ENCODE data around the gene HFM1.
"Not testable (repeated sequence)": the region's sequence is repeated elsewhere in the genome, so short reads cannot be mapped to it uniquely, and the experiment has no call there.

HFM1 gene

GRCh38 chr1:91404151-91405012 is at the start of gene HFM1:
Gene HFM1, minus strand, starts transcription at chr1:91404837. Its CDS starts 3,755 bp downstream, at chr1:91401082.
- peak within 1 kb of the TSS; percentile 43 to 75 for H3K4me3 ChIP-seq (ENCODE audit: low read length in 2 of 2)
- H3K4me1 ChIP-seq (ENCODE audit: control insufficient read depth in 2 of 2, insufficient read depth in 2 of 2, low read length in 2 of 2) = peaks cover 2% of the 10 kb centered on the region in 2 donors
- H3K9me3 ChIP-seq (ENCODE audit: control insufficient read depth in 2 of 2, low read length in 2 of 2) = no peaks in the 10 kb centered on the region
- H3K27me3 ChIP-seq (ENCODE audit: control insufficient read depth in 2 of 2, insufficient read depth in 2 of 2, low read length in 2 of 2) = peaks cover 0 to 4% of the 10 kb centered on the region in 2 donors
- H3K36me3 ChIP-seq (ENCODE audit: control insufficient read depth in 2 of 2, insufficient read depth in 2 of 2, low read length in 2 of 2) = no peaks in the 10 kb centered on the region
- H3K9ac ChIP-seq (ENCODE audit: low read depth in 1 of 2, low read length in 2 of 2) = peak within 1 kb of the TSS; percentile 38 to 66
- peak within 1 kb of the TSS; percentile 55 to 57 for H3K27ac ChIP-seq (ENCODE audit: low read depth in 2 of 2, low read length in 2 of 2)

DNA sequence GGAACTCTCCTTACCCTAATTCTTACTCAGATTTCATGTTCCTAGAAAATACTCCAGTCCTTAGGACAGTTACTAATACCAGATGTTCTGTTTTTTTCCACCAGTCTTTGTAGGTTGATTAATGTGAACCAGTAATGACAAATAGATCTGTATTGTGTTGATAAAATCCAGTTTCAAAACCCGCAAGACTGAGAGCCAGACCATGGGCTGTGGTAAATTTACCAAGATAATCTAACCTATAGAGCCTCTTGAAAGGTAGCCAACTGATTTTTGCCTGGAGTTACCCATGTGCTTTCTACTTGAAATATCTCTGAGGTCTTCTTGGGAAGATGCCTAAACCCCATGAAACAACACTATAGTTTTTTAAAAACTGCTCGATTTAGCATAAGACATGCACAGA is 49.5 kb upstream of the HFM1 start:
- H3K27ac ChIP-seq (ENCODE audit: low read depth in 2 of 2, low read length in 2 of 2) = no peak overlapping the region
- no peak overlapping the region for H3K4me3 ChIP-seq (ENCODE audit: low read length in 2 of 2)
- H3K36me3 ChIP-seq (ENCODE audit: control insufficient read depth in 2 of 2, insufficient read depth in 2 of 2, low read length in 2 of 2) = no peaks in the 10 kb centered on the region
- no peak overlapping the region for H3K9ac ChIP-seq (ENCODE audit: low read depth in 1 of 2, low read length in 2 of 2)
- H3K27me3 ChIP-seq (ENCODE audit: control insufficient read depth in 2 of 2, insufficient read depth in 2 of 2, low read length in 2 of 2) = no peaks in the 10 kb centered on the region
- no peaks in the 10 kb centered on the region for H3K4me1 ChIP-seq (ENCODE audit: control insufficient read depth in 2 of 2, insufficient read depth in 2 of 2, low read length in 2 of 2)
- no peaks in the 10 kb centered on the region for H3K9me3 ChIP-seq (ENCODE audit: control insufficient read depth in 2 of 2, low read length in 2 of 2)

DNA sequence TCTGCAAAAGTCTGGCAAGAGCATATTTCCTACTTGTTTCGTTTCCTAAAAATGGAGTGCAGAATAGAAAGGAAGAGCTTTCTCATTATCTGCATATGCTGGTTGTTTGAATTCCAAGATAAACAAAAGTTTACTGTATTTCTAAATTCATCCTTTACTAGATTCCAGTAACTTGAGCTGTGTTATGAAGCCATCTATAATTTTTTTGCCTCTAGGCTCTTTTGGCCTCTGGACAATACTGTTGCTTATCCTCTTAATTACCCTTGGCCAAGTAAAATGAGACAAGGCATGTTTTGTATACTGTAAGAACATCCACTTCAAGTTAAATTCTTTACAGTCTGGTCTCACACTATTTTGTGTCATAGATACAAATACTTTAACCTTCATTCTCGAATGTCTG is 45.6 kb upstream of the HFM1 start:
- Histone ChIP-seq H3K36me3 (ENCODE audit: control insufficient read depth in 2 of 2, insufficient read depth in 2 of 2, low read length in 2 of 2) (no peaks in the 10 kb centered on the region), H3K9ac (ENCODE audit: low read depth in 1 of 2, low read length in 2 of 2) (no peak overlapping the region), H3K4me3 (ENCODE audit: low read length in 2 of 2) (no peak overlapping the region), H3K27me3 (ENCODE audit: control insufficient read depth in 2 of 2, insufficient read depth in 2 of 2, low read length in 2 of 2) (no peaks in the 10 kb centered on the region), H3K9me3 (ENCODE audit: control insufficient read depth in 2 of 2, low read length in 2 of 2) (no peaks in the 10 kb centered on the region), H3K27ac (ENCODE audit: low read depth in 2 of 2, low read length in 2 of 2) (no peak overlapping the region), H3K4me1 (ENCODE audit: control insufficient read depth in 2 of 2, insufficient read depth in 2 of 2, low read length in 2 of 2) (no peaks in the 10 kb centered on the region)

GRCh38 chr1:91447782-91448181 is 43.1 kb upstream of the HFM1 start:
- H3K27me3 ChIP-seq (ENCODE audit: control insufficient read depth in 2 of 2, insufficient read depth in 2 of 2, low read length in 2 of 2); H3K36me3 ChIP-seq (ENCODE audit: control insufficient read depth in 2 of 2, insufficient read depth in 2 of 2, low read length in 2 of 2); H3K4me3 ChIP-seq (ENCODE audit: low read length in 2 of 2); H3K27ac ChIP-seq (ENCODE audit: low read depth in 2 of 2, low read length in 2 of 2); H3K9me3 ChIP-seq (ENCODE audit: control insufficient read depth in 2 of 2, low read length in 2 of 2); H3K9ac ChIP-seq (ENCODE audit: low read depth in 1 of 2, low read length in 2 of 2); H3K4me1 ChIP-seq (ENCODE audit: control insufficient read depth in 2 of 2, insufficient read depth in 2 of 2, low read length in 2 of 2): not testable (repeated sequence)

DNA sequence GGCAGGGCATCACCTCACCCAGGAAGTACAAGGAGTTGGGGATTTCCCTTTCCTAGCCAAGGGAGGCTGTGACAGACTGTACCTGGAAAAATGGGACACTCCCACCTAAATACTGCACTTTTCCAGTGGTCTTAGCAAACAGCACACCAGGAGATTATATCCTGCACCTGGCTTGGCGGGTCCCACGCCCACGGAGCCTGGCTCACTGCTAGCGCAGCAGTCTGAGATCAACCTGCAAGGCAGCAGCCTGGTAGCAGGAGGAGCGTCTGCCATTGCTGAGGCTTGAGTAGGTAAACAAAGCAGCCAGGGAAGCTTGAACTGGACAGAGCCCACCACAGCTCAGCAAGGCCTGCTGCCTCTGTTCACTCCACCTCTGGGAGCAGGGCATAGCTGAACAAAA is 37.3 kb upstream of the HFM1 start:
- not testable (repeated sequence) for H3K4me3 ChIP-seq (ENCODE audit: low read length in 2 of 2); H3K27me3 ChIP-seq (ENCODE audit: control insufficient read depth in 2 of 2, insufficient read depth in 2 of 2, low read length in 2 of 2); H3K4me1 ChIP-seq (ENCODE audit: control insufficient read depth in 2 of 2, insufficient read depth in 2 of 2, low read length in 2 of 2); H3K9me3 ChIP-seq (ENCODE audit: control insufficient read depth in 2 of 2, low read length in 2 of 2); H3K27ac ChIP-seq (ENCODE audit: low read depth in 2 of 2, low read length in 2 of 2); H3K36me3 ChIP-seq (ENCODE audit: control insufficient read depth in 2 of 2, insufficient read depth in 2 of 2, low read length in 2 of 2); H3K9ac ChIP-seq (ENCODE audit: low read depth in 1 of 2, low read length in 2 of 2)

GRCh38 chr1:91440847-91441246 is 36.2 kb upstream of the HFM1 start:
- no peaks in the 10 kb centered on the region for H3K27me3 ChIP-seq (ENCODE audit: control insufficient read depth in 2 of 2, insufficient read depth in 2 of 2, low read length in 2 of 2)
- no peaks in the 10 kb centered on the region for H3K9me3 ChIP-seq (ENCODE audit: control insufficient read depth in 2 of 2, low read length in 2 of 2)
- no peak overlapping the region for H3K4me3 ChIP-seq (ENCODE audit: low read length in 2 of 2)
- H3K4me1 ChIP-seq (ENCODE audit: control insufficient read depth in 2 of 2, insufficient read depth in 2 of 2, low read length in 2 of 2) = no peaks in the 10 kb centered on the region
- H3K36me3 ChIP-seq (ENCODE audit: control insufficient read depth in 2 of 2, insufficient read depth in 2 of 2, low read length in 2 of 2) = no peaks in the 10 kb centered on the region
- no peak overlapping the region for H3K9ac ChIP-seq (ENCODE audit: low read depth in 1 of 2, low read length in 2 of 2)
- no peak overlapping the region for H3K27ac ChIP-seq (ENCODE audit: low read depth in 2 of 2, low read length in 2 of 2)

GRCh38 chr1:91439016-91439415 is 34.4 kb upstream of the HFM1 start:
- no peak overlapping the region for H3K9ac ChIP-seq (ENCODE audit: low read depth in 1 of 2, low read length in 2 of 2)
- H3K27me3 ChIP-seq (ENCODE audit: control insufficient read depth in 2 of 2, insufficient read depth in 2 of 2, low read length in 2 of 2) = no peaks in the 10 kb centered on the region
- H3K27ac ChIP-seq (ENCODE audit: low read depth in 2 of 2, low read length in 2 of 2) = no peak overlapping the region
- no peak overlapping the region for H3K4me3 ChIP-seq (ENCODE audit: low read length in 2 of 2)
- H3K36me3 ChIP-seq (ENCODE audit: control insufficient read depth in 2 of 2, insufficient read depth in 2 of 2, low read length in 2 of 2) = no peaks in the 10 kb centered on the region
- H3K4me1 ChIP-seq (ENCODE audit: control insufficient read depth in 2 of 2, insufficient read depth in 2 of 2, low read length in 2 of 2) = no peaks in the 10 kb centered on the region
- H3K9me3 ChIP-seq (ENCODE audit: control insufficient read depth in 2 of 2, low read length in 2 of 2) = no peaks in the 10 kb centered on the region

DNA sequence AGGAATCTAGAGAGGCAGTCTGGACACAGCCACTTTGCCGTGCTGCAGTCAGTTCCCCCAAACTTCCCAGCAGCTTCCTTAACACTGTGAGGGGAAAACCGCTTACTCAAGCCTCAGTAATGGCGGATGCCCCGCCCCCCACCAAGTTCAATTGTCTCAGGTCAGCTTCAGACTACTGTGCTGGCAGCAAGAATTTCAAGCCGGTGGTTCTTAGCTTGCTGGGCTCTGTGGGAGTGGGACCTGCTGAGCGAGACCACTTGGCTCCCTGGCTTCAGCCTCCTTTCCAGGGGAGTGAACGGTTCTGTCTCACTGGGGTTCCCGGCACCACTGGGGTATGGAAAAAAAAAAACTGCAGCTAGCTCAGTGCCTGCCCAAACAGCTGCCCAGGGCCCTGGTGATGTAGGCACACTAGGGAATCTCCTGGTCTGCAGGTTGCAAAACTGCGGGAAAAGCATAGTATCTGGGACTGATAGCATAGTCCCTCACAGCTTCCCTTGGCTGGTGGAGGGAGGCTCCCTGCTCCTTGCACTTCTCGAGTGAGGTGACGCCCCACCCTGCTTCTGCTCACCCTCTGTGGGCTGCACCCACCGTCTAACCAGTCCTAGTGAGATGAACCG is 23.7 kb upstream of the HFM1 start:
- H3K4me3 ChIP-seq (ENCODE audit: low read length in 2 of 2) = no peak overlapping the region

GRCh38 chr1:91427741-91428140 is 23.1 kb upstream of the HFM1 start:
- H3K9ac ChIP-seq (ENCODE audit: low read depth in 1 of 2, low read length in 2 of 2) = no peak overlapping the region
- no peak overlapping the region for H3K4me3 ChIP-seq (ENCODE audit: low read length in 2 of 2)
- no peaks in the 10 kb centered on the region for H3K9me3 ChIP-seq (ENCODE audit: control insufficient read depth in 2 of 2, low read length in 2 of 2)
- no peaks in the 10 kb centered on the region for H3K27me3 ChIP-seq (ENCODE audit: control insufficient read depth in 2 of 2, insufficient read depth in 2 of 2, low read length in 2 of 2)
- no peak overlapping the region for H3K27ac ChIP-seq (ENCODE audit: low read depth in 2 of 2, low read length in 2 of 2)
- no peaks in the 10 kb centered on the region for H3K36me3 ChIP-seq (ENCODE audit: control insufficient read depth in 2 of 2, insufficient read depth in 2 of 2, low read length in 2 of 2)
- no peaks in the 10 kb centered on the region for H3K4me1 ChIP-seq (ENCODE audit: control insufficient read depth in 2 of 2, insufficient read depth in 2 of 2, low read length in 2 of 2)

More for the DNA sequence above, 23.7 kb upstream of the HFM1 start:
- Histone ChIP-seq H3K9ac (ENCODE audit: low read depth in 1 of 2, low read length in 2 of 2) (no peak overlapping the region), H3K36me3 (ENCODE audit: control insufficient read depth in 2 of 2, insufficient read depth in 2 of 2, low read length in 2 of 2) (no peaks in the 10 kb centered on the region), H3K27me3 (ENCODE audit: control insufficient read depth in 2 of 2, insufficient read depth in 2 of 2, low read length in 2 of 2) (no peaks in the 10 kb centered on the region), H3K27ac (ENCODE audit: low read depth in 2 of 2, low read length in 2 of 2) (no peak overlapping the region), H3K9me3 (ENCODE audit: control insufficient read depth in 2 of 2, low read length in 2 of 2) (no peaks in the 10 kb centered on the region), H3K4me1 (ENCODE audit: control insufficient read depth in 2 of 2, insufficient read depth in 2 of 2, low read length in 2 of 2) (no peaks in the 10 kb centered on the region)

DNA sequence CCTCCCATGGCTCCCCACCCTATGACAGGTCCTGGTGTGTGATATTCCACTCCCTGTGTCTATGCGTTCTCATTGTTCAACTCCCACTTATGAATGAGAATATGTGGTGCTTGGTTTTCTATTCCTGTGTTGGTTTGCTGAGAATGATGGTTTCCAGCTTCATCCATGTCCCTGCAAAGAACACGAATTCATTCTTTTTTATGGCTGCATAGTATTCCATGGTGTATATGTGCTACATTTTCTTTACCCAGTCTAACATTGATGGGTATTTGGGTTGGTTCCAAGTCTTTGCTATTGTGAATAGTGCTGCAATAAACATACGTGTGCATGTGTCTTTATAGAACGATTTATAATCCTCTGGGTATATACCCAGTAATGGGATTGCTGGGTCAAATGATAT is 17.9 kb upstream of the HFM1 start:
- not testable (repeated sequence) for H3K9me3 ChIP-seq (ENCODE audit: control insufficient read depth in 2 of 2, low read length in 2 of 2); H3K27me3 ChIP-seq (ENCODE audit: control insufficient read depth in 2 of 2, insufficient read depth in 2 of 2, low read length in 2 of 2); H3K4me3 ChIP-seq (ENCODE audit: low read length in 2 of 2); H3K36me3 ChIP-seq (ENCODE audit: control insufficient read depth in 2 of 2, insufficient read depth in 2 of 2, low read length in 2 of 2); H3K27ac ChIP-seq (ENCODE audit: low read depth in 2 of 2, low read length in 2 of 2); H3K4me1 ChIP-seq (ENCODE audit: control insufficient read depth in 2 of 2, insufficient read depth in 2 of 2, low read length in 2 of 2); H3K9ac ChIP-seq (ENCODE audit: low read depth in 1 of 2, low read length in 2 of 2)

All from mucosa of rectum (tissue), 2 donors.